ENCODE measurements around the gene CEP85.
A peak's percentile ranks its signal among the peaks of the same experiment; 100 is the strongest.

The CEP85 gene

GRCh38 chr1:26324550-26324949, 90.5 kb downstream of the CEP85 start:
- Mint-ChIP-seq H3K27me3 (no peaks in the 10 kb centered on the region), H3K9me3 (no peaks in the 10 kb centered on the region), H3K4me3 (no peak overlapping the region), H3K27ac (no peak overlapping the region), H3K4me1 (peaks cover 42% of the 10 kb centered on the region)
- DNase-seq, result no peak
- ATAC-seq, result no peak

- H3K27ac Mint-ChIP-seq, result peak overlapping the region in 1 of 2 donors; percentile 78
- no peaks in the 10 kb centered on the region for H3K27me3 Mint-ChIP-seq
- ATAC-seq, result no peak
- no peaks in the 10 kb centered on the region for H3K9me3 Mint-ChIP-seq
- DNase-seq, result no peak
- peaks cover 8% of the 10 kb centered on the region for H3K4me1 Mint-ChIP-seq
- H3K4me3 Mint-ChIP-seq, result no peak overlapping the region
Observed at GRCh38 chr1:26327956-26328362, 94.0 kb downstream of the CEP85 start.

Data from stimulated activated naive CD8-positive, alpha-beta T cell treated with anti-CD3 and anti-CD28 coated beads, Interleukin-15, amount 100 ng/mL, for 72 hours (primary cell).